Kidney (tissue), 14 donors: ENCODE measurements around the gene PPP2R1B. TPM values are rescaled to one million over a fixed set of nuclear protein-coding genes. Genes with fewer than 3 reads are reported as not detected.

ENCODE experiments used
- DNase-seq, 5 donors: peaks; one replicate each; pipeline ENCODE4 v3.0.0-alpha.2; 2013 to 2020
- FAIRE-seq: peaks from 2 replicates; lab custom pipeline; 2012; peaks lifted over from hg19 to GRCh38; lab: Jason Lieb, UNC
- H3K27ac ChIP-seq, 2 donors: one replicate each; pipeline ENCODE4 v1.7.0; 2013; ENCODE audit warnings: low read depth in 2 of 2, low read length in 2 of 2, inconsistent platforms in 1 of 2
- H3K27me3 ChIP-seq: one replicate; pipeline ENCODE4 v1.7.1; 2013; ENCODE audit warnings: low read length, inconsistent platforms; ENCODE audit not compliant: control insufficient read depth, insufficient read depth
- H3K36me3 ChIP-seq, 3 donors: one replicate each; pipeline versions ENCODE4 v1.7.0 to v1.7.1; 2013; ENCODE audit warnings: low read length in 3 of 3, control low read depth in 1 of 3, inconsistent platforms in 1 of 3; ENCODE audit not compliant: insufficient read depth in 3 of 3, control insufficient read depth in 2 of 3
- H3K4me1 ChIP-seq, 3 donors: one replicate each; pipeline versions ENCODE4 v1.7.0 to v1.7.1; 2013; ENCODE audit warnings: low read length in 3 of 3, inconsistent platforms in 1 of 3, low read depth in 1 of 3; ENCODE audit not compliant: control insufficient read depth in 2 of 3, insufficient read depth in 2 of 3
- H3K4me3 ChIP-seq, 3 donors: one replicate each; pipeline versions ENCODE4 v1.7.0 to v1.8.1; 2013; ENCODE audit warnings: low read length in 3 of 3, control low read depth in 1 of 3, inconsistent platforms in 1 of 3
- H3K9ac ChIP-seq, 3 donors: one replicate each; pipeline versions ENCODE4 v1.7.0 to v1.7.1; 2013; ENCODE audit warnings: low read length in 3 of 3, control low read depth in 1 of 3, inconsistent platforms in 1 of 3
- H3K9me3 ChIP-seq, 3 donors: one replicate each; pipeline versions ENCODE4 v1.7.0 to v1.7.1; 2013; ENCODE audit warnings: low read length in 3 of 3, control low read depth in 1 of 3, inconsistent platforms in 1 of 3; ENCODE audit not compliant: control insufficient read depth in 2 of 3, insufficient read depth in 1 of 3
- intact Hi-C: fragments of 100-400 bp; cut with DNase I; formaldehyde crosslinking; loops from one replicate; pipeline ENCODE4 v1.11.1; 2022
- polyA plus RNA-seq: library from polyadenylated mRNA; stranded (reverse); fragments of 350-450 nt; fragmentation: Illumina TruSeq; extraction: RNeasy Lipid Tissue Mini Kit (QIAGEN cat#74804); gene quantifications from one replicate; pipeline ENCODE4 v1.2.3, GENCODE V29; 2014; ENCODE audit warnings: low read depth, low replicate concordance; ENCODE audit not compliant: insufficient read depth
- total RNA-seq: library from RNA; stranded (reverse); fragmentation: NEBNext Ultra II Directional; extraction: Animal tissue kit (Norgen Biotek cat#: 25700); gene quantifications from one replicate; pipeline ENCODE4 v1.2.1, GENCODE V29; 2021
- TF ChIP-seq, protein P1 (sequence below): IDR thresholded peaks from 3 replicates; pipeline ENCODE4 v1.5.1; 2012; ENCODE audit warnings: mild to moderate bottlenecking, moderate library complexity, borderline replicate concordance; ENCODE audit not compliant: insufficient read depth; ENCODE audit errors: extremely low read depth
- donor health status: control.
- donor health status: control.
- donor health status: control.
- donor health status: control.
- donor health status: control.
- donor health status: DM: yes; HTN: yes; CAD: no.
- donor health status: Normal renal cell carcinoma (clear cell type).

PPP2R1B gene
- total and polyA plus RNA-seq, 2 donors from 2014 or later: 11.7 to 35.5 TPM

DNA sequence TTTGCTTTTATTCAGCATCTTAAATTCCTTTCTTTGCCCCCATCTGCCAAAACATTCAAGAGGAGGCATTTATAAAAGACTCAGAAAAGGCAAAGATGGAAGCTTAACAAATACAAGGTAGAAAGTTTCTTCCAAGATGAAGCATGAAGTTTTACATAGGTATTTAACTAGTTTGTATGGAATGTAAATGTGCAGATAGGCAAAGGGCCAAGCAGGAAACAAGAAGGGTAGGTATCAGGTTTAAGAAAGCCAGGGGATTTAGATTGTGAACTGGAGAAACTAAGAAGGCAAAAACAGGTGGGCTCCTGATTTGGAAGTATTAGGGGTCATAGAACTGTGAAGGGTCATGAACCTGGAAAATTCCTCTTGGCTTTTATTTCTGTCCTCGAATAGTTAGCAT is 62.6 kb downstream of the PPP2R1B start:
- H3K27ac ChIP-seq: no peak overlapping the region
- peaks cover 2 to 37% (median 21%) of the 10 kb centered on the region in 3 donors for H3K36me3 ChIP-seq

DNA sequence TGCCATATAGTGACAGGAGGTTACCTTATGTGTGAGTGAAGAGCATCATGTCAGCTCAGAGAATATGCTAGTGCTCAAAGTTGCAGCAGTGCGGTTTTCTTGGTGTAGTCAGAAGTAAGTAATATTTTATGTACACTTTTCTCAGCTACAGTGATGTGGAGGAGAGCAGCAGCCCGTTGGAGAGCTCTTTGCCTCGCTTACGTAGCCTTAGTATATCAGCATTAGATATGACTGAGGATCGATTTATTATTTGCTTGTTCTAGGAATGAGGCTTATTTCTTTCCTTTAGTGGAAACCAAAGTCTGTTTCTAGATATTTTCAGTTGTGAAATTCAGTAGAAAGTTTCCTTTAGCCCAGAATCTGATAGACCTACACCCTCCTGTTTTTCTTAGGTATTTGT is 63.6 kb downstream of the PPP2R1B start:
- TF ChIP-seq, protein P1, sequence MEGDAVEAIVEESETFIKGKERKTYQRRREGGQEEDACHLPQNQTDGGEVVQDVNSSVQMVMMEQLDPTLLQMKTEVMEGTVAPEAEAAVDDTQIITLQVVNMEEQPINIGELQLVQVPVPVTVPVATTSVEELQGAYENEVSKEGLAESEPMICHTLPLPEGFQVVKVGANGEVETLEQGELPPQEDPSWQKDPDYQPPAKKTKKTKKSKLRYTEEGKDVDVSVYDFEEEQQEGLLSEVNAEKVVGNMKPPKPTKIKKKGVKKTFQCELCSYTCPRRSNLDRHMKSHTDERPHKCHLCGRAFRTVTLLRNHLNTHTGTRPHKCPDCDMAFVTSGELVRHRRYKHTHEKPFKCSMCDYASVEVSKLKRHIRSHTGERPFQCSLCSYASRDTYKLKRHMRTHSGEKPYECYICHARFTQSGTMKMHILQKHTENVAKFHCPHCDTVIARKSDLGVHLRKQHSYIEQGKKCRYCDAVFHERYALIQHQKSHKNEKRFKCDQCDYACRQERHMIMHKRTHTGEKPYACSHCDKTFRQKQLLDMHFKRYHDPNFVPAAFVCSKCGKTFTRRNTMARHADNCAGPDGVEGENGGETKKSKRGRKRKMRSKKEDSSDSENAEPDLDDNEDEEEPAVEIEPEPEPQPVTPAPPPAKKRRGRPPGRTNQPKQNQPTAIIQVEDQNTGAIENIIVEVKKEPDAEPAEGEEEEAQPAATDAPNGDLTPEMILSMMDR: no peak
- Histone ChIP-seq H3K36me3 (peaks cover under 1 to 34% (median 21%) of the 10 kb centered on the region in 3 donors), H3K9ac (no peak overlapping the region), H3K4me3 (no peak overlapping the region), H3K9me3 (no peaks in the 10 kb centered on the region), H3K27ac (no peak overlapping the region), H3K27me3 (no peaks in the 10 kb centered on the region), H3K4me1 (no peaks in the 10 kb centered on the region)
- intact Hi-C loops: no loop called here
- FAIRE-seq (no peak), DNase-seq (no peak)

More for the DNA sequence above, 62.6 kb downstream of the PPP2R1B start:
- no peak overlapping the region for H3K9ac ChIP-seq
- no peaks in the 10 kb centered on the region for H3K9me3 ChIP-seq
- H3K4me1 ChIP-seq: no peaks in the 10 kb centered on the region
- intact Hi-C loops: no loop called here
- FAIRE-seq (no peak), DNase-seq (no peak)
- no peak overlapping the region for H3K4me3 ChIP-seq
- no peaks in the 10 kb centered on the region for H3K27me3 ChIP-seq
- TF ChIP-seq, protein P1: no peak

DNA sequence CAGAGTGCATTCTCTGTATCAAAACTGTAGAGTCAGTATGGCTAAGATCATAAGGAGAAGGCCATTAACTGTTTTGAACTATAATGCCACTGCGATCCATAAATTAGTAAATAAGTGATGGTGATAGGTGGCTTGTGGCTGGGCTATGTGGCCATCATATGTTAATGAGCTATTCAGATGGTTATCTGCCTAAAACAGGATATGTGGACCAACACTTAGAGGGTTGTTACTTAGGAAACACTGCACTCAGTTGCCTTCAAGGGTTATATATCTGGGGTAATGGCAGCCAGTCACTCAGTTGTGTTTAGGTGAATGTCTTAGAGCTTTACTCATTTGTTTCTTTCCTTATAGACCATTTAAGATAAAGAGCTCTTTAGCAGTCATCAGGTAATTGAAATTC is 66.0 kb downstream of the PPP2R1B start:
- Histone ChIP-seq H3K27ac (no peak overlapping the region), H3K27me3 (no peaks in the 10 kb centered on the region), H3K36me3 (peaks cover 0 to 19% (median 18%) of the 10 kb centered on the region in 3 donors), H3K4me1 (peaks cover 0 to 7% (median 4%) of the 10 kb centered on the region in 3 donors), H3K9me3 (no peaks in the 10 kb centered on the region), H3K9ac (no peak overlapping the region), H3K4me3 (no peak overlapping the region)
- no peak for DNase-seq
- FAIRE-seq: no peak
- TF ChIP-seq, protein P1: no peak
- intact Hi-C loops: no loop called here
